Measurements from ENCODE around the gene C1orf232. TPM values are rescaled to one million over a fixed set of nuclear protein-coding genes. Genes with fewer than 3 reads are reported as not detected.

The C1orf232 gene
- total and polyA plus RNA-seq, 2 of the 8 experiments (the other 6 are each of a cell fraction or from before 2014, with no cell fraction given): not detected

DNA sequence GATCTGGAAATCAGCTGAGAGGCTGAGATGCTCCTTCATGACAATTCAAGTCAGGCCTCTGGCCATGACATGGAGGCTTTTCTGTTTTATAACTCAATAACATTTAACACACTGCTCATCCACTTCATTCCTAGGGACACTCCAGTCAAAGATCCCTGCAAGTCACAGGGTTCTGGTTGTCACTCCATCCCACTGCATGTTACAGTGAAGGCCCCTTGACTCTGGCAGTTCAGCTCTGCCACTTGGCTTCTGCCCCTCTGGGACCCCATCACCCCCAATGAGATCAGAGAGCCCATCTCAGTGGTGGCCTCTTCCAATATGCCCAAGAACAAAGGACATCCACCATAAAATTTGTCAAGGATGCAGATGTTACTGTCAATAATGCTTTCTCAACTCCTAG, 19.9 kb downstream of the C1orf232 start:
- POLR2A ChIA-PET (ENCODE audit: partially characterized antibody): interaction anchor here (1.4 kb wide), 1 partner anchor 107 kb away, joined by 3 read pairs; no protein-coding TSS in a partner anchor
- FAIRE-seq: no peak
- CTCF ChIA-PET (ENCODE audit: partially characterized antibody): interaction anchor here (1.0 to 11.2 kb wide), 6 partner anchors 14 to 105 kb away, joined by 3 to 154 read pairs (median 4); partner anchors contain the start of gene CNKSR1
- TF ChIP-seq SIRT6 (IDR thresholded peaks at IDR 0.05; ENCODE audit: low read length) (no peak), HDAC2 (IDR thresholded peaks at IDR 0.05; ENCODE audit: borderline replicate concordance in 1 of 2, low read depth in 2 of 2, low read length in 2 of 2) (no peak), TBP (IDR thresholded peaks at IDR 0.05; ENCODE audit: low read depth, low read length) (no peak), JUND (IDR thresholded peaks at IDR 0.05; ENCODE audit: low read length) (no peak), EGR1 (IDR thresholded peaks at IDR 0.05; ENCODE audit: borderline replicate concordance, low read depth, low read length) (no peak), POU5F1 (IDR thresholded peaks at IDR 0.05; ENCODE audit: low read depth, low read length) (no peak), SAP30 (IDR thresholded peaks at IDR 0.05; ENCODE audit: insufficient read depth, insufficient replicate concordance, low read length) (no peak), CHD2 (IDR thresholded peaks at IDR 0.05; ENCODE audit: low read length) (no peak), RNF2 (IDR thresholded peaks at IDR 0.05; ENCODE audit: borderline replicate concordance, low read depth, low read length, missing control alignments, poor library complexity, severe bottlenecking) (no peak), BACH1 (IDR thresholded peaks at IDR 0.05; ENCODE audit: low read length) (no peak), TAF1 (IDR thresholded peaks at IDR 0.05; ENCODE audit: low read depth, low read length) (no peak), PHF8 (conservative IDR thresholded peaks at IDR 0.05; ENCODE audit: low read depth, low read length) (no peak), CTBP2 (IDR thresholded peaks at IDR 0.05; ENCODE audit: borderline replicate concordance, insufficient read depth, insufficient read length, low read length) (no peak)

More for the DNA sequence above, 19.9 kb downstream of the C1orf232 start:
- Histone ChIP-seq H3K36me3 (ENCODE audit: control insufficient read depth in 2 of 4, insufficient read depth in 4 of 4, low read length in 3 of 4) (no peaks in the 10 kb centered on the region), H3K27ac (ENCODE audit: low read depth, low read length) (no peak overlapping the region), H3K56ac (replicated peaks; ENCODE audit: insufficient read length, low read depth, low read length) (no peak overlapping the region), H2BK5ac (ENCODE audit: low read depth, low read length) (no peak overlapping the region), H2AK5ac (ENCODE audit: low read depth, low read length) (no peak overlapping the region), H3K9ac (replicated peaks in 1 of 4; ENCODE audit: extremely low read depth in 1 of 4, low read depth in 3 of 4, low read length in 3 of 4) (no peak overlapping the region), H3K79me2 (ENCODE audit: control insufficient read depth in 1 of 2, insufficient read depth in 2 of 2, low read length in 2 of 2) (no peaks in the 10 kb centered on the region), H2BK15ac (ENCODE audit: low read length) (no peak overlapping the region), H3K4me3 (ENCODE audit: extremely low read depth in 1 of 4, insufficient read depth in 2 of 4, low read depth in 3 of 4, low read length in 4 of 4) (no peak overlapping the region), H3K9me3 (ENCODE audit: insufficient read depth in 2 of 2, low read depth in 1 of 2, low read length in 1 of 2) (no peaks in the 10 kb centered on the region), H4K8ac (ENCODE audit: extremely low read depth, insufficient read depth, low read length) (no peak overlapping the region), H2BK20ac (ENCODE audit: low read length) (no peak overlapping the region), H3K4ac (replicated peaks; ENCODE audit: insufficient read length, low read depth, low read length) (no peak overlapping the region), H3K27me3 (replicated peaks in 1 of 4; ENCODE audit: control insufficient read depth in 3 of 4, extremely low read depth in 1 of 4, insufficient read depth in 3 of 4, low read length in 3 of 4) (peaks cover 4 to 28% (median 13%) of the 10 kb centered on the region in 4 experiments), H3K23me2 (ENCODE audit: low read depth, low read length) (no peaks in the 10 kb centered on the region), H2AFZ (ENCODE audit: low read length) (no peak overlapping the region), H4K5ac (ENCODE audit: insufficient read length, low read depth, low read length) (no peak overlapping the region), H3K4me2 (ENCODE audit: insufficient read depth in 1 of 2, low read depth in 2 of 2, low read length in 2 of 2) (no peak overlapping the region), H2BK12ac (ENCODE audit: low read depth, low read length) (no peak overlapping the region), H4K20me1 (replicated peaks in 1 of 2; ENCODE audit: control insufficient read depth in 1 of 2, insufficient read depth in 2 of 2, low read length in 2 of 2) (peaks cover 0 to under 1% of the 10 kb centered on the region in 2 experiments), H3K4me1 (replicated peaks in 1 of 4; ENCODE audit: control insufficient read depth in 3 of 4, insufficient read depth in 4 of 4, low read length in 3 of 4) (no peaks in the 10 kb centered on the region), H3K18ac (ENCODE audit: extremely low read depth, low read length) (no peak overlapping the region), H4K91ac (replicated peaks; ENCODE audit: insufficient read length, low read length) (no peak overlapping the region), H3K23ac (ENCODE audit: insufficient read length) (no peak overlapping the region), H3K79me1 (ENCODE audit: low read depth, low read length) (no peaks in the 10 kb centered on the region), H2BK120ac (replicated peaks; ENCODE audit: low read depth, low read length) (no peak overlapping the region), H3K14ac (ENCODE audit: insufficient read length) (no peak overlapping the region)
- DNase-seq (ENCODE audit: low read depth in 1 of 2, low spot score in 2 of 2): no peak

All from H1 (cell line).